ENCODE data around the gene MYL10. TPM values are rescaled to one million over a fixed set of nuclear protein-coding genes. Genes with fewer than 3 reads are reported as not detected.

MYL10 gene
- total and polyA plus RNA-seq, 2 of the 8 experiments (the other 6 are each of a cell fraction or from before 2014, with no cell fraction given): 0.18 TPM; not detected in 1

- Histone ChIP-seq H2BK15ac (ENCODE audit: low read length) (no peak overlapping the region), H2BK120ac (replicated peaks; ENCODE audit: low read depth, low read length) (no peak overlapping the region), H4K8ac (ENCODE audit: extremely low read depth, insufficient read depth, low read length) (no peak overlapping the region), H4K91ac (replicated peaks; ENCODE audit: insufficient read length, low read length) (peak overlapping the region; percentile 2), H3K18ac (ENCODE audit: extremely low read depth, low read length) (no peak overlapping the region; the same call in 1 of the 2 replicates), H3K27ac (ENCODE audit: low read depth, low read length) (no peak overlapping the region), H3K27me3 (replicated peaks in 1 of 4; ENCODE audit: control insufficient read depth in 3 of 4, extremely low read depth in 1 of 4, insufficient read depth in 3 of 4, low read length in 3 of 4) (no peaks in the 10 kb centered on the region), H2BK20ac (ENCODE audit: low read length) (0 out of 2 replicates have a peak overlapping the region, but pooled peaks have one; percentile 28), H3K9me3 (ENCODE audit: insufficient read depth in 2 of 2, low read depth in 1 of 2, low read length in 1 of 2) (no peaks in the 10 kb centered on the region), H2AFZ (ENCODE audit: low read length) (no peak overlapping the region), H3K4me2 (ENCODE audit: insufficient read depth in 1 of 2, low read depth in 2 of 2, low read length in 2 of 2) (no peak overlapping the region), H2AK5ac (ENCODE audit: low read depth, low read length) (no peak overlapping the region; the same call in 1 of the 2 replicates), H3K23ac (ENCODE audit: insufficient read length) (no peak overlapping the region), H3K9ac (replicated peaks in 1 of 4; ENCODE audit: extremely low read depth in 1 of 4, low read depth in 3 of 4, low read length in 3 of 4) (no peak overlapping the region), H3K56ac (replicated peaks; ENCODE audit: insufficient read length, low read depth, low read length) (no peak overlapping the region), H3K23me2 (ENCODE audit: low read depth, low read length) (no peaks in the 10 kb centered on the region), H3K79me1 (ENCODE audit: low read depth, low read length) (no peaks in the 10 kb centered on the region), H3K79me2 (ENCODE audit: control insufficient read depth in 1 of 2, insufficient read depth in 2 of 2, low read length in 2 of 2) (no peaks in the 10 kb centered on the region), H3K4ac (replicated peaks; ENCODE audit: insufficient read length, low read depth, low read length) (no peak overlapping the region), H3K14ac (ENCODE audit: insufficient read length) (no peak overlapping the region), H4K20me1 (replicated peaks in 1 of 2; ENCODE audit: control insufficient read depth in 1 of 2, insufficient read depth in 2 of 2, low read length in 2 of 2) (no peaks in the 10 kb centered on the region), H2BK5ac (ENCODE audit: low read depth, low read length) (no peak overlapping the region), H3K4me1 (replicated peaks in 1 of 4; ENCODE audit: control insufficient read depth in 3 of 4, insufficient read depth in 4 of 4, low read length in 3 of 4) (peaks cover 0 to 28% (median 17%) of the 10 kb centered on the region in 4 experiments; a peak in 6 of 7 replicates), H4K5ac (ENCODE audit: insufficient read length, low read depth, low read length) (no peak overlapping the region), H2BK12ac (ENCODE audit: low read depth, low read length) (peak overlapping the region; percentile 5; the same call in 1 of the 2 replicates), H3K4me3 (ENCODE audit: extremely low read depth in 1 of 4, insufficient read depth in 2 of 4, low read depth in 3 of 4, low read length in 4 of 4) (no peak overlapping the region), H3K36me3 (ENCODE audit: control insufficient read depth in 2 of 4, insufficient read depth in 4 of 4, low read length in 3 of 4) (no peaks in the 10 kb centered on the region)
- FAIRE-seq (no peak), DNase-seq (ENCODE audit: low read depth in 1 of 2, low spot score in 2 of 2) (no peak)
- WGBS, 2 experiments (ENCODE audit: extremely low coverage in 1 of 2, insufficient coverage in 1 of 2, insufficient read length in 1 of 2, insufficient replicate concordance in 2 of 2, low coverage in 1 of 2, low lambda C conversion rate in 2 of 2, missing lambda C conversion rate in 1 of 2): 85% methylated on average over 9 of the region's 9 CpGs; no CpG with 5 or more reads in 1 of the 2 experiments
- ChIA-PET POLR2A (ENCODE audit: partially characterized antibody) (no interaction called here), CTCF (ENCODE audit: partially characterized antibody) (interaction anchor here (1.6 to 3.7 kb wide), 2 partner anchors 12 to 23 kb away, joined by 3 to 21 read pairs; no protein-coding TSS in a partner anchor)
- TF ChIP-seq RAD21 (IDR thresholded peaks at IDR 0.05 in 1 of 2, conservative IDR thresholded peaks at IDR 0.05 in 1 of 2; ENCODE audit: low read depth in 2 of 2, low read length in 2 of 2): no peak
- TF ChIP-seq CBX5 (IDR thresholded peaks at IDR 0.05; ENCODE audit: low read depth, low read length): no peak
- TF ChIP-seq E2F6 (IDR thresholded peaks at IDR 0.05): no peak
- TF ChIP-seq TEAD4 (IDR thresholded peaks at IDR 0.05; ENCODE audit: low read depth, low read length): no peak
These were observed 2.3 kb downstream of the MYL10 start for GRCh38 chr7:101626758-101627157.
